Germinal center (tissue), 1 donor: ENCODE measurements around the gene CYTH2.

Source experiments
- DNase-seq: peaks from one replicate; pipeline ENCODE4 v3.0.0; 2012; ENCODE audit warnings: mixed read lengths, low spot score

The CYTH2 gene

GRCh38 chr19:48469289-48469881, at the start of gene CYTH2:
Gene CYTH2, plus strand, starts transcription at chr19:48469369. Its CDS starts 139 bp downstream, at chr19:48469508.
- DNase-seq: peak; percentile 47

- no peak for DNase-seq
Observed at GRCh38 chr19:48421548-48421947, 47.6 kb upstream of the CYTH2 start.

- no peak for DNase-seq
Observed at GRCh38 chr19:48424694-48425219, 44.4 kb upstream of the CYTH2 start.

GRCh38 chr19:48428670-48429069, 40.5 kb upstream of the CYTH2 start:
- DNase-seq: no peak

- no peak for DNase-seq
Observed at GRCh38 chr19:48433337-48433736, 35.8 kb upstream of the CYTH2 start.

GRCh38 chr19:48436586-48436985, 32.6 kb upstream of the CYTH2 start:
- DNase-seq: no peak

- no peak for DNase-seq
Observed at GRCh38 chr19:48441360-48442050, 27.7 kb upstream of the CYTH2 start.

GRCh38 chr19:48442116-48443035, 26.8 kb upstream of the CYTH2 start:
- DNase-seq: no peak

DNA sequence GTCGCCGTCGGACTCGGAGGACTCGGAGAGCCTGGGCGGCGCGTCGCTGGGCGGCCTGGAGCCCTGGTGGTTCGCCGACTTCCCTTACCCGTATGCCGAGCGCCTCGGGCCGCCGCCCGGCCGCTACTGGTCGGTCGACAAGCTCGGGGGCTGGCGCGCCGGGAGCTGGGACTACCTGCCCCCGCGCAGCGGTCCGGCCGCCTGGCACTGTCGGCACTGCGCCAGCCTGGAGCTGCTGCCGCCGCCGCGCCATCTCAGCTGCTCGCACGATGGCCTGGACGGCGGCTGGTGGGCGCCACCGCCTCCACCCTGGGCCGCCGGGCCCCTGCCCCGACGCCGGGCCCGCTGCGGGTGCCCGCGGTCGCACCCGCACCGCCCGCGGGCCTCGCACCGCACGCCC, 25.9 kb upstream of the CYTH2 start:
- no peak for DNase-seq

GRCh38 chr19:48443731-48444128, 25.4 kb upstream of the CYTH2 start:
- no peak for DNase-seq

DNA sequence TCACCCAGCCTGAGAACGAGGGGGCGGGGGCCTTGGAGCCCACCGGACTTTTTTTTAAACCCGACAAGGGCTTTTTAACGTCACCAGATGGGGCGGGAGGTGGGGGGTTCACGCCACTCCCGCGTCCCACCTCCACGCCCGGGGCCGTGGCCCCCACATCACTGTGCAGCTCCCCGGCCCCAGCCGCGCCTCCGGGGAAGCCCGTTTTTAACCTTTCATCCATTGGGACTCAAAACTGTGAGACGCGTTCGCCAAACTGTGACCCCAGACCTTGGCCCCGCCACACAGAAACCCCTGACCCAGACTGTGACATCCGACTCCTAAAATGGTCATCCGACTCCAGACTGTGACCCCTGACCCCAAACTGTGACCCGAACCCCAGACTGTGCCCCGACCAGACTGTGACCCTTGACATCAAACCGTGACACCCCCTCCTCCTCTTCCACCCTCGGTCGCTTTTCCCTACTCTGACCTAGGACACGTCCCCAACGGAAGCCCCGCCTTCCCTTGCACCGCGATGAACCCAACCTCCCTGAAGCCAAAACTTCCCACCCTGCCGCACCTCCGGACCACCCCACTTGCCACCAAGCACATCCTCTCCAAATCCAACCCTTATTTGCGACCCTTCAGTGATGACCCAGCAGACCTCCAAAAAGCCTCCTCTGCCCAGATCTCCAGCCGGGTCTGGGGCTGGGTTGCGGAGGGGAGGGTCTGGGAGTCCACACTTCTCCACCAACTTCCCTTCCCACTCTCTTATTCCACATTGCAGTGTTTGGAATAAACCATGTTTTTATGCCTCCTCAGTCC, 24.8 kb upstream of the CYTH2 start:
- no peak for DNase-seq

DNA sequence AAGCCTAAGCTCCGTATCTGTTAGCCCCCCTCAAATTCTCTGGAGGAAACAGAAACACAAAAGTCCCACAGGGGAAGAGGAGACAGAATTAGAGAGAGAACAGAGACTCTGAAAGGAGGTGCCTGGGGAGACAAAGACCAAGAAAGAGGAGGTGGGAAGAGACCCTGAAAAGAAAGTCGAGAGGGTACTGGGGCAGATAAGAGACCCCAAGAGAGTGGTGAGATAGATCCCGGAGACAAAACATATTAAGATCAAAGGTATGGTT, 24.3 kb upstream of the CYTH2 start:
- DNase-seq: no peak

- DNase-seq: no peak
Observed at GRCh38 chr19:48445256-48445605, 23.9 kb upstream of the CYTH2 start.

DNA sequence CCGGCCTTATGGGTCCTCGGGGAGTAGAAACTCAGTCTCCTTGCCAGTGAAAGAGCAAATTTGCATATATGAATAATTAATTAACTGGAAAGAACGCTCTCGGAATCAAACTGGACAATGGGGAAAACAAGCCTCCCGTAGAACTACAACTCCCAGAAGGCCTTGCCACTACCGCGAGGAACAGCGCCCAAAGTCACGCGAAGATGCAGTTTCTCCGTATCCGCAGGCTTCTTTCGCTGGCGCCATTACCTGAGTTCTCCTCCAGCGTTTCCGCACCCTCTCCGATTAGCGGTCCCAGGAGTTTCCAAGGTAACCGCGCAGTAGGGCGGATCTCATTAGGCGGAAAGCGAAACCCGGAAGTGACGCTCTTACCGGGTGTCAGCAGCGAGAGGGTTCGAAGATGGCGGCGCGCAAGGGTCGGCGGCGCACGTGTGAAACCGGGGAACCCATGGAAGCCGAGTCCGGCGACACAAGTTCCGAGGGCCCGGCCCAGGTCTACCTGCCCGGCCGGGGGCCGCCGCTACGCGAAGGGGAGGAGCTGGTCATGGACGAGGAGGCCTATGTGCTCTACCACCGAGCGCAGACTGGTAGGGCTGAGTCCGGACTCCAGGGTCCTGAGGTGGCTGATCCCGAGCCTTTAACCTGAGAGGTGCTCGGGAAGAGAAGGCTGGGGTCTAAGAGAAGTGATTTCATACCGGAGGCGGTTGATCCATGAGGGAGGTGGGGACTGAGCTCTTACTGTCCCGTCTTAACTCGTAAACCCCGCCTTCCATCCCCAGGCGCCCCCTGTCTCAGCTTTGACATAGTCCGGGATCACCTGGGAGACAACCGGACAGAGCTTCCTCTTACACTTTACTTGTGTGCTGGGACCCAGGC, 23.3 kb upstream of the CYTH2 start, which contains the start of gene GRWD1:
TSS of gene GRWD1 (plus strand) at position 378 of the 876 bp plus-strand sequence. CDS start at position 401, 23 bp downstream.
- peak; percentile 92 for DNase-seq

- DNase-seq: no peak
Observed at GRCh38 chr19:48446579-48446978, 22.6 kb upstream of the CYTH2 start.

DNA sequence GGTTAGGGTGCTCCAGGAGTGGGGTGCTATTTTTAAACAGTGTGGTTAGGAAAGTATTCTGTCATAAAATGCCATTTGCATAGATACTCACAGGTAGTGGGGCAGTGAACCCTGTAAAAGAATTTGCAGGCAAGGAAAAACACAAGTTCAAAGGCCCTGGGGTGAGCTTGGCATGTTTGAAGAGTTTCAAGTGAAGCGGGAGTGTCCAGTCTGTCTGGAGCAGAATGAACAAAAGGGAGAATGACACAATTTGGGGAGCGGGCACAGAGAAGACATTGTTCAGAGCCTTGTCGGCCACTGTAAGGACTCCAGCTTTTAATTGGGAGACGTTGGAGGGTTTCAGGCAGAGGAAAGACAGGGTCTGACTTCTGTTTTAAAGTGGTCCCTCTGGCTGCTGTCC, 20.6 kb upstream of the CYTH2 start:
- no peak for DNase-seq

- DNase-seq: no peak
Observed at GRCh38 chr19:48450441-48450840, 18.7 kb upstream of the CYTH2 start.

DNA sequence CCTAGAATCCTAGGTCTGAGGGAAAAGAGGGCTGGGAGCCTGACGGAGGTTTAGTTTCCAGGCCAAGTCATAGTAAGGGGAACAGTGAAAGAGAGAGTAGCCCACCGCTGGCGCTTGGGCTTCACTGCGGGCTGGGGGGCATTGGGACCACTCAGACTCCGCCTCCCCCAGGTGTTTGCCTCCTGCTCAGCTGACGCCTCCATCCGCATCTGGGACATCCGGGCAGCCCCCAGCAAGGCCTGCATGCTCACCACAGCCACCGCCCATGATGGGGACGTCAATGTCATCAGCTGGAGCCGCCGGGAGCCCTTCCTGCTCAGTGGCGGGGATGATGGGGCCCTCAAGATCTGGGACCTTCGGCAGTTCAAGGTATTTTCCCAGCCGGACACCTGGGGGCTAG, 18.3 kb upstream of the CYTH2 start:
- no peak for DNase-seq

DNA sequence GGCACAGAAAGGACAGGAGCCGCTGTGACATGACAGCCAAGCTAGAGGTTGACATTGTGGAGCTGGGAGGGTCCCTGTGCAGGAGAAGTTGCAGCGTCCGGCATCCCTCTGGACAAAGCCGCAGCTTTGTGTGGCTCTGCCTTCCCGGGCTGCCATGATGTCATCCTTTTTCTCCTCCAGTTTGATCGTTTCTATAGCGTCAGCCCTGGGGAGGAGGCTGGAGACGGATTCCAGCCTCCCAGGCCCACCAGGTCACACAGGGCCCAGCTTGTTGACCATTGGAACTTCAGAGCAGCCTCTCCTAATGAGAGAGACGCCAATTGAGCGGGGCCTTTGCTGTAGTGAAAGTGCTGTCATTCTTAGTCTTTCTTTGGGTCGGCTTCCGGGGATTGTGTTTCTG, 17.5 kb upstream of the CYTH2 start:
- no peak for DNase-seq

DNA sequence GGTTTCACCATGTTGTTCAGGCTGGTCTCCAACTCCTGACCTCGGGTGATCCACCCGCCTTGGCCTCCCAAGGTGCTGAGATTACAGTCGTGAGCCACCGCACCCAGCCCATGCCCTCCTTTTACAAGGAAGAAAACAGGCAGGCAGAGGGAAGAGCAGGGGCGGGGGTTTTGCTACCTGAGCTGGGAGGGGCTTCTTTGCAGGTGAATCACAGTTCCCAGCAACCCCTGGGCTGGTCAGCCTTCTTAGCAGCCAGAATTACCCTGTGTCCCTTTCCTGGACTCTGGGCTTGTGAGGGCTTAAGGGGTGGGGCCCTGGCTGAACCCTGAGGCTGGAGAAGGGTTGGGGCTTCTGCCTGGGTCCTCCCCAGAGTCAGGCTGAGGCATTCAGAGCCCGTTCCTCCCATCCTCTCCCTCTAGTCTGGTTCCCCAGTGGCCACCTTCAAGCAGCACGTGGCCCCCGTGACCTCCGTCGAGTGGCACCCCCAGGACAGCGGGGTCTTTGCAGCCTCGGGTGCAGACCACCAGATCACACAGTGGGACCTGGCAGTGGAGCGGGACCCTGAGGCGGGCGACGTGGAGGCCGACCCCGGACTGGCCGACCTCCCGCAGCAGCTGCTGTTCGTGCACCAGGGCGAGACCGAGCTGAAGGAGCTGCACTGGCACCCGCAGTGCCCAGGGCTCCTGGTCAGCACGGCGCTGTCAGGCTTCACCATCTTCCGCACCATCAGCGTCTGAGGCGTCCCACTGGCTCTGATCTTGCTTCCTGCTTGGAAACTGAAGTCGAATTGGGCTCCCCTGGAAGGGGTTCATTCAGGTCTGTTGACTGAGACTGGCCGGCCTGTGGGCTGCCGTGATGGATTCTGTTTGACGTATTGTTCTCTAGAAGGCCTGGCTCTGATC, 16.6 kb upstream of the CYTH2 start:
- no peak for DNase-seq
